Measurements from ENCODE around the gene VRK2. TPM values are rescaled to one million over a fixed set of nuclear protein-coding genes. Genes with fewer than 3 reads are reported as not detected.
"Not testable (repeated sequence)": the region's sequence is repeated elsewhere in the genome, so short reads cannot be mapped to it uniquely, and the experiment has no call there.

Gene VRK2
- total RNA-seq, 2 experiments from 2014 or later, result 21.5 to 22.8 TPM

GRCh38 chr2:58063641-58064040 is 17.0 kb downstream of the VRK2 start:
- Mint-ChIP-seq H3K9me3 (peaks cover 5% of the 10 kb centered on the region), H3K27me3 (no peaks in the 10 kb centered on the region), H3K4me3 (peak overlapping the region; percentile 75), H3K36me3 (peaks cover 50% of the 10 kb centered on the region), H3K4me1 (peaks cover 26% of the 10 kb centered on the region), H3K27ac (peak overlapping the region; percentile 72)
- ATAC-seq (ENCODE audit: low read depth) (no peak), DNase-seq (no peak)
- POLR2A ChIA-PET, result interaction anchor here (1.7 kb wide), 1 partner anchor 17 kb away, joined by 12 read pairs; the partner anchor contains the start of gene VRK2

DNA sequence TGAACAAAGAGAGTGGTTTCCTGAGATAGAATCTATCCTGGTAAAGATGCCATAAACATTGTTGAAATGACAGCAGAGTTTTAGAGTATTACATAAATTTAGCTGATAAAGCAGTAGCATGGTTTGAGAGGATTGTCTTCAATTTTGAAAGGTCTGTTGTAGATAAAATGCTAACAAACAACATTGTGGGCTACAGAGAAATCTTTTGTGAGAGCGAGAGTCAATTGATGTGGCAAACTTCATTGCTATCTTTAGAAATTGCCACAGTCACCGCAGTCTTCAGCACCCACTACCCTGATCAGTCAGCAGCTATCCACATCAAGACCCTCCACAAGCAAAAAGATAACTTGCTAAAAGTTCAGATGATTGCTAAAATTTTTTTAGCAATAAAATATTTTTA is 17.5 kb downstream of the VRK2 start:
- ATAC-seq (ENCODE audit: low read depth) (peak; percentile 80), DNase-seq (no peak)
- Mint-ChIP-seq H3K4me1 (peaks cover 26% of the 10 kb centered on the region), H3K27ac (peak overlapping the region; percentile 72), H3K9me3 (peaks cover 5% of the 10 kb centered on the region), H3K27me3 (no peaks in the 10 kb centered on the region), H3K36me3 (peaks cover 51% of the 10 kb centered on the region), H3K4me3 (peak overlapping the region; percentile 75)
- POLR2A ChIA-PET, result interaction anchor here (1.7 kb wide), 1 partner anchor 18 kb away, joined by 12 read pairs; the partner anchor contains the start of gene VRK2

GRCh38 chr2:58065248-58065647 is 18.6 kb downstream of the VRK2 start:
- Mint-ChIP-seq H3K9me3 (peaks cover 7% of the 10 kb centered on the region), H3K27ac (no peak overlapping the region), H3K4me3 (no peak overlapping the region), H3K4me1 (peaks cover 26% of the 10 kb centered on the region), H3K27me3 (no peaks in the 10 kb centered on the region), H3K36me3 (peaks cover 54% of the 10 kb centered on the region)
- POLR2A ChIA-PET, result no interaction called here
- ATAC-seq (ENCODE audit: low read depth), result no peak
- DNase-seq, result no peak

- Mint-ChIP-seq H3K27ac (no peak overlapping the region), H3K36me3 (peaks cover 55% of the 10 kb centered on the region), H3K4me1 (peaks cover 26% of the 10 kb centered on the region), H3K4me3 (no peak overlapping the region), H3K27me3 (no peaks in the 10 kb centered on the region), H3K9me3 (peaks cover 8% of the 10 kb centered on the region)
- no peak for DNase-seq
- ATAC-seq (ENCODE audit: low read depth), result no peak
- POLR2A ChIA-PET, result no interaction called here
Measured at GRCh38 chr2:58067001-58067400, 20.4 kb downstream of the VRK2 start.

GRCh38 chr2:58070765-58071164 is 24.2 kb downstream of the VRK2 start:
- H3K36me3 Mint-ChIP-seq, result peaks cover 56% of the 10 kb centered on the region
- H3K27me3 Mint-ChIP-seq, result no peaks in the 10 kb centered on the region
- POLR2A ChIA-PET, result no interaction called here
- no peak overlapping the region for H3K4me3 Mint-ChIP-seq
- ATAC-seq (ENCODE audit: low read depth) (no peak), DNase-seq (no peak)
- no peak overlapping the region for H3K27ac Mint-ChIP-seq
- H3K4me1 Mint-ChIP-seq, result peaks cover 14% of the 10 kb centered on the region
- H3K9me3 Mint-ChIP-seq, result peaks cover 8% of the 10 kb centered on the region

DNA sequence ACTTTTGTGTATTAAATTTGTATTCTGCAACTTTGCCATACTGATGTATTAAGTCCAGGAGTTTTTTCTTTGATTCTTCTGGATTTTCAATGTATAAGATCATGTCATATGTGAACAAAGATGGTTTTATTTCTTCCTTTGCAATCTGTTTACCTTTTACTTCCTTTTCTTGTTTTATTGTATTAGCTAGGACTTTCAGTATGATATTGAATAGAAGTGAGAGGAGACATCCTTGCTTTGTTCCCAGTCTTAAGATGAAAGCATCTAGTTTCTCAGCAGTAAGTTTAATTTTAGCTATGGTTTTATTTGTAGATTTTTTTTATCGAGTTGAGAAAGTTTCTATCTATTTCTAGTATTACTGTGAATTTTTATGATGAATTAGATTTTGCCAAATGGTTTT is 25.5 kb downstream of the VRK2 start:
- Mint-ChIP-seq H3K4me3 (no peak overlapping the region), H3K4me1 (peaks cover 3% of the 10 kb centered on the region), H3K27me3 (no peaks in the 10 kb centered on the region), H3K27ac (no peak overlapping the region), H3K36me3 (peaks cover 51% of the 10 kb centered on the region), H3K9me3 (peaks cover 8% of the 10 kb centered on the region)
- DNase-seq (no peak), ATAC-seq (ENCODE audit: low read depth) (no peak)
- POLR2A ChIA-PET, result no interaction called here

- Mint-ChIP-seq H3K4me1 (peaks cover 3% of the 10 kb centered on the region), H3K9me3 (peaks cover 8% of the 10 kb centered on the region), H3K27ac (no peak overlapping the region), H3K27me3 (no peaks in the 10 kb centered on the region), H3K36me3 (peaks cover 53% of the 10 kb centered on the region), H3K4me3 (no peak overlapping the region)
- DNase-seq (no peak), ATAC-seq (ENCODE audit: low read depth) (no peak)
- POLR2A ChIA-PET, result no interaction called here
Measured at GRCh38 chr2:58073008-58073407, 26.4 kb downstream of the VRK2 start.

DNA sequence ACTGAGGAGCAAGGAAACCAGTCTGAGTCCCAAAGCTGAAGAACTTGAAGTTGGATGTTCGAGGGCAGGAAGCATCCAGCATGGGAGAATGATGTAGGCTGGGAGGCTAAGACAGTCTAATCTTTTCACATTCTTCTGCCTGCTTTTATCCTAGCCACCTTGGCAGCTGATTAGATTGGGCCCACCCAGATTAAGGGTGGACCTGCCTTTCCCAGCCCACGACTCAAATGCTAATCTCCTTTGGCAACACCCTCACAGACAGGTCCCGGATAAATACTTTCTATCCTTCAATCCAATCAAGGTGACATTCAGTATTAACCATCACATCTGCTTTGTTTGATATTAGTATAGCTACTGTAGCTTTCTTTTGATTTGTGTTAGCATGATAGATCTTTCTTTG is 27.1 kb downstream of the VRK2 start:
- ATAC-seq (ENCODE audit: low read depth) (no peak), DNase-seq (no peak)
- Mint-ChIP-seq H3K9me3 (peaks cover 3% of the 10 kb centered on the region), H3K27ac (no peak overlapping the region), H3K4me3 (no peak overlapping the region), H3K36me3 (peaks cover 50% of the 10 kb centered on the region), H3K4me1 (peaks cover 3% of the 10 kb centered on the region), H3K27me3 (no peaks in the 10 kb centered on the region)
- POLR2A ChIA-PET, result no interaction called here

DNA sequence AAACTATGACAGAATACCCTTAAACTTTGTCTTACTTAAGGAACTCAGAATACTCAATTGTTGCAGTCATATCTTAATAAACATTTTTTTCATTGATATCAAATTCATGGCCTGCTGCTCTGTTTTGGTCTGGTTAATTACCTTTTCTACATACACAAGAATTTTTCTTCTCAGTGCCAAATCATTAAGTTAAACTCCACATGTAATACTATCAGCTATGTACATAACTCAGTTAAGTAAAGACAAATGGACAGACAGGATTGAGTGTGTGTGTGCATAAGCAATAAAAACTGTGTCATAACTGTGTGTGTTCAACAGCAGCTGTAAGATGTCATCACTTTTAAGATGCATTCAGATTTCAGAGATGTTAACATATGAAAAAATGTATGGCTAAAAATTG is 34.4 kb downstream of the VRK2 start:
- no peaks in the 10 kb centered on the region for H3K27me3 Mint-ChIP-seq
- H3K27ac Mint-ChIP-seq, result no peak overlapping the region
- no peaks in the 10 kb centered on the region for H3K9me3 Mint-ChIP-seq
- DNase-seq (no peak), ATAC-seq (ENCODE audit: low read depth) (no peak)
- POLR2A ChIA-PET, result no interaction called here
- peaks cover 24% of the 10 kb centered on the region for H3K36me3 Mint-ChIP-seq
- H3K4me3 Mint-ChIP-seq, result no peak overlapping the region
- H3K4me1 Mint-ChIP-seq, result no peaks in the 10 kb centered on the region

GRCh38 chr2:58089081-58089480 is 42.5 kb downstream of the VRK2 start:
- no peak overlapping the region for H3K4me3 Mint-ChIP-seq
- no peaks in the 10 kb centered on the region for H3K4me1 Mint-ChIP-seq
- H3K9me3 Mint-ChIP-seq, result peaks cover 1% of the 10 kb centered on the region
- peaks cover 54% of the 10 kb centered on the region for H3K36me3 Mint-ChIP-seq
- no peaks in the 10 kb centered on the region for H3K27me3 Mint-ChIP-seq
- no peak for ATAC-seq (ENCODE audit: low read depth)
- DNase-seq, result no peak
- POLR2A ChIA-PET, result no interaction called here
- no peak overlapping the region for H3K27ac Mint-ChIP-seq

DNA sequence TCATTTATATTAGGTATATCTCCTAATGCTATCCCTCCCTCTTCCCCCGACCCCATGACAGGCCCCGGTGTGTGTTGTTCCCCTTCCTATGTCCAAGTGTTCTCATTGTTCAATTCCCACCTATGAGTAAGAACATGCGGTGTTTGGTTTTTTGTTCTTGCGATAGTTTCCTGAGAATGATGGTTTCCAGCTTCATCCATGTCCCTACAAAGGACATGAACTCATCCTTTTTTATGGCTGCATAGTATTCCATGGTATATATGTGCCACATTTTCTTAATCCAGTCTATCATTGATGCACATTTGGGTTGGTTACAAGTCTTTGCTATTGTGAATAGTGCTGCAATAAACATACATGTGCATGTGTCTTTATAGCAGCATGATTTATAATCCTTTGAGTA is 46.2 kb downstream of the VRK2 start:
- H3K27me3 Mint-ChIP-seq; H3K4me1 Mint-ChIP-seq; H3K9me3 Mint-ChIP-seq; H3K27ac Mint-ChIP-seq; ATAC-seq (ENCODE audit: low read depth); H3K4me3 Mint-ChIP-seq; POLR2A ChIA-PET; DNase-seq: not testable (repeated sequence)
- H3K36me3 Mint-ChIP-seq, result peaks cover 58% of the 10 kb centered on the region

GRCh38 chr2:58097025-58097424 is 50.4 kb downstream of the VRK2 start:
- H3K27me3 Mint-ChIP-seq, result no peaks in the 10 kb centered on the region
- H3K9me3 Mint-ChIP-seq, result peaks cover 6% of the 10 kb centered on the region
- no peak for ATAC-seq (ENCODE audit: low read depth)
- peaks cover 31% of the 10 kb centered on the region for H3K36me3 Mint-ChIP-seq
- H3K4me1 Mint-ChIP-seq, result peaks cover 4% of the 10 kb centered on the region
- H3K4me3 Mint-ChIP-seq, result no peak overlapping the region
- no peak for DNase-seq
- POLR2A ChIA-PET, result no interaction called here
- H3K27ac Mint-ChIP-seq, result no peak overlapping the region

DNA sequence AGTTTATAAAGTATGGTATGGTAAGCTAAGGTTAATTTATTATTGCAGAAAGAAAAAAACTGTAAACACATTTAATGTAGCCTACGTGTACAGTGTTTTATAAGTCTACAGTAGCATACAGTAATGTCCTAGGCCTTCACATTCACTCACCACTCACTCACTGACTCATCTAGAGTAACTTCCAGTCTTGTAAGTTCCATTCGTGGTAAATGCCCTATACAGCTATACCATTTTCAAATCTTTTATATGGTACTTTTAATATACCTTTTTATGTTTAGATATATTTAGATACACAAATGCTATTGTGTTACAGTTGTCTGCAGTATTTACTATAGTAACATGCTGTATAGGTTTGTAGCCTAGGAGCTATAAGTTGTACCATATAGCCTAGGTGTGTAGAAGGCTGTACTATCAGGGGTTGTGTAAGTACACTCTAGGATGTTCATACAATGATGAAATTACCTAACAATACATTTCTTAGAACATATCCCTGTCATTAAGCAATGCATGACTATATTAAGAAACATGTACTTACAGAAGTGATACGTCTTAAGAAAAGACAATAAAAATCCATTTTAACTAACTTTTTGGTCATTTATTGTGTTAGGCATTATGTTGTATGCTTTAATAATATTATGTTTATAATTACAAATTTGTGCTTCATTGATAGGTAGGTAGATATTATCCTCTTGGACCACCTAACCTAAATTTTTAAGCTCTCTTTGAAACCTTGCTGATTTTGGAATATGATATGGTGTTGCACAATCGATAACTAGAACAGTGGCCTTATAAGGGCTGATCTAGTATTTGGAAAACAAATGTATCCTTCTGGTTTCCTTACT is 51.9 kb downstream of the VRK2 start:
- H3K27me3 Mint-ChIP-seq, result no peaks in the 10 kb centered on the region
- H3K4me3 Mint-ChIP-seq, result no peak overlapping the region
- POLR2A ChIA-PET, result no interaction called here
- H3K36me3 Mint-ChIP-seq, result peaks cover 27% of the 10 kb centered on the region
- peaks cover 6% of the 10 kb centered on the region for H3K9me3 Mint-ChIP-seq
- H3K4me1 Mint-ChIP-seq, result peaks cover 4% of the 10 kb centered on the region
- DNase-seq, result no peak
- no peak for ATAC-seq (ENCODE audit: low read depth)
- no peak overlapping the region for H3K27ac Mint-ChIP-seq

GRCh38 chr2:58099096-58099769 is 52.6 kb downstream of the VRK2 start:
- H3K4me1 Mint-ChIP-seq, result peaks cover 4% of the 10 kb centered on the region
- peaks cover 4% of the 10 kb centered on the region for H3K9me3 Mint-ChIP-seq
- peaks cover 25% of the 10 kb centered on the region for H3K36me3 Mint-ChIP-seq
- no peak overlapping the region for H3K27ac Mint-ChIP-seq
- H3K27me3 Mint-ChIP-seq, result no peaks in the 10 kb centered on the region
- no peak overlapping the region for H3K4me3 Mint-ChIP-seq
- ATAC-seq (ENCODE audit: low read depth) (no peak), DNase-seq (no peak)
- POLR2A ChIA-PET, result no interaction called here
